ENCODE results near the gene BPIFB2.

Gene BPIFB2

GRCh38 chr20:32999603-33000250, 7.8 kb upstream of the BPIFB2 start:
- TF ChIP-seq USF1 (IDR thresholded peaks at IDR 0.05) (no peak), CEBPB (IDR thresholded peaks at IDR 0.05) (no peak), ZBTB7A (IDR thresholded peaks at IDR 0.05; ENCODE audit: low read depth) (no peak), NFIC (IDR thresholded peaks at IDR 0.05) (no peak), MAX (IDR thresholded peaks at IDR 0.05) (no peak), EP300 (IDR thresholded peaks at IDR 0.05; ENCODE audit: borderline replicate concordance) (no peak), REST (IDR thresholded peaks at IDR 0.05; ENCODE audit: low read depth) (no peak), TEAD4 (IDR thresholded peaks at IDR 0.05) (no peak), TAF1 (IDR thresholded peaks at IDR 0.05; ENCODE audit: low read depth) (no peak)

- no peak for TF ChIP-seq CEBPB (IDR thresholded peaks at IDR 0.05)
- no peak for TF ChIP-seq EP300 (IDR thresholded peaks at IDR 0.05; ENCODE audit: borderline replicate concordance)
- TF ChIP-seq USF1 (IDR thresholded peaks at IDR 0.05): no peak
- TF ChIP-seq NFIC (IDR thresholded peaks at IDR 0.05): peak; percentile 31
- no peak for TF ChIP-seq RAD21 (IDR thresholded peaks at IDR 0.05; ENCODE audit: low read depth)
- TF ChIP-seq CREB1 (IDR thresholded peaks at IDR 0.05; ENCODE audit: low read depth): no peak
- TF ChIP-seq REST (IDR thresholded peaks at IDR 0.05; ENCODE audit: low read depth): no peak
Observed at GRCh38 chr20:33000802-33001466, 6.6 kb upstream of the BPIFB2 start.

- no peak for TF ChIP-seq TEAD4 (IDR thresholded peaks at IDR 0.05)
- TF ChIP-seq REST (IDR thresholded peaks at IDR 0.05; ENCODE audit: low read depth): no peak
- TF ChIP-seq ZBTB7A (IDR thresholded peaks at IDR 0.05; ENCODE audit: low read depth): no peak
- no peak for TF ChIP-seq USF1 (IDR thresholded peaks at IDR 0.05)
- TF ChIP-seq EGR1 (IDR thresholded peaks at IDR 0.05): no peak
- no peak for TF ChIP-seq TAF1 (IDR thresholded peaks at IDR 0.05; ENCODE audit: low read depth)
- TF ChIP-seq CREB1 (IDR thresholded peaks at IDR 0.05; ENCODE audit: low read depth): no peak
Observed at GRCh38 chr20:33002087-33002808, 5.3 kb upstream of the BPIFB2 start.

GRCh38 chr20:33004141-33004751, 3.3 kb upstream of the BPIFB2 start, which contains the start of gene SUN5:
Gene SUN5, minus strand, starts transcription at chr20:33004433. Its CDS starts 93 bp downstream, at chr20:33004340.
- no peak for TF ChIP-seq CEBPB (IDR thresholded peaks at IDR 0.05)
- TF ChIP-seq REST (IDR thresholded peaks at IDR 0.05; ENCODE audit: low read depth): no peak
- TF ChIP-seq FOXM1 (IDR thresholded peaks at IDR 0.05; ENCODE audit: borderline replicate concordance, low read depth): no peak
- no peak for TF ChIP-seq ZBTB7A (IDR thresholded peaks at IDR 0.05; ENCODE audit: low read depth)
- TF ChIP-seq RAD21 (IDR thresholded peaks at IDR 0.05; ENCODE audit: low read depth): no peak
- TF ChIP-seq YY1 (IDR thresholded peaks at IDR 0.05; ENCODE audit: low read depth): no peak
- TF ChIP-seq NFIC (IDR thresholded peaks at IDR 0.05): no peak
- no peak for TF ChIP-seq TEAD4 (IDR thresholded peaks at IDR 0.05)
- TF ChIP-seq CREB1 (IDR thresholded peaks at IDR 0.05; ENCODE audit: low read depth): no peak
- TF ChIP-seq EGR1 (IDR thresholded peaks at IDR 0.05): no peak
- no peak for TF ChIP-seq MAX (IDR thresholded peaks at IDR 0.05)
- TF ChIP-seq EP300 (IDR thresholded peaks at IDR 0.05; ENCODE audit: borderline replicate concordance): no peak
- no peak for TF ChIP-seq TCF12 (IDR thresholded peaks at IDR 0.05; ENCODE audit: low read depth)
- TF ChIP-seq TAF1 (IDR thresholded peaks at IDR 0.05; ENCODE audit: low read depth): no peak
- TF ChIP-seq USF1 (IDR thresholded peaks at IDR 0.05): no peak

Measured in Ishikawa (cell line).